Epithelial cell of esophagus (primary cell): ENCODE measurements around the gene EED.

Experiments used
- DNase-seq: peaks from one replicate; pipeline ENCODE4 v3.0.0; 2010; ENCODE audit warnings: low read depth
- H3K4me3 ChIP-seq: 2 replicates; pipeline ENCODE4 v1.5.1; 2011; ENCODE audit warnings: mild to moderate bottlenecking, low read length, control low read depth
- TF ChIP-seq, protein P1 (sequence below): IDR thresholded peaks from 2 replicates; pipeline ENCODE4 v1.5.1; 2011; ENCODE audit warnings: low read depth, mild to moderate bottlenecking, low read length, control low read depth, inconsistent platforms; ENCODE audit not compliant: insufficient read depth; ENCODE audit errors: missing control alignments

EED gene

DNA sequence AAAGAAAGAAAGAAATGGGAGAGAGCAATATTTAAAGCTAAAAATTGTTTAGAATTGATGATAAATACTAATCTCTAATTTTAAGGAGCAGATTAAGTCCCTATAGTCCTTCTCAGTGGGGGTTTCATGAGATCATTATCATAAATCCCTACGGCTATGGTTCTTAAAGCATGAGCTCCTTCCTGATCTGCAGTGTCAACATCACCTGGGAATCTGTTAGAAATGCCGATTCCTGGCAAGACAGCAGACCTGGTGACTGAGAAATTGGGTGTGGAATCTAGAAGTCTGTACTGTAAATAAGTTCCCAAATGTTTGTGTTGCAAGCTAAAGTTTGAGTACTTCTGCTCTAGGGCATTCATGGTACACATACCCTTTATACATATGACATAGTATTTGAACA, 70.1 kb downstream of the EED start:
- H3K4me3 ChIP-seq: no peak overlapping the region
- TF ChIP-seq, protein P1, sequence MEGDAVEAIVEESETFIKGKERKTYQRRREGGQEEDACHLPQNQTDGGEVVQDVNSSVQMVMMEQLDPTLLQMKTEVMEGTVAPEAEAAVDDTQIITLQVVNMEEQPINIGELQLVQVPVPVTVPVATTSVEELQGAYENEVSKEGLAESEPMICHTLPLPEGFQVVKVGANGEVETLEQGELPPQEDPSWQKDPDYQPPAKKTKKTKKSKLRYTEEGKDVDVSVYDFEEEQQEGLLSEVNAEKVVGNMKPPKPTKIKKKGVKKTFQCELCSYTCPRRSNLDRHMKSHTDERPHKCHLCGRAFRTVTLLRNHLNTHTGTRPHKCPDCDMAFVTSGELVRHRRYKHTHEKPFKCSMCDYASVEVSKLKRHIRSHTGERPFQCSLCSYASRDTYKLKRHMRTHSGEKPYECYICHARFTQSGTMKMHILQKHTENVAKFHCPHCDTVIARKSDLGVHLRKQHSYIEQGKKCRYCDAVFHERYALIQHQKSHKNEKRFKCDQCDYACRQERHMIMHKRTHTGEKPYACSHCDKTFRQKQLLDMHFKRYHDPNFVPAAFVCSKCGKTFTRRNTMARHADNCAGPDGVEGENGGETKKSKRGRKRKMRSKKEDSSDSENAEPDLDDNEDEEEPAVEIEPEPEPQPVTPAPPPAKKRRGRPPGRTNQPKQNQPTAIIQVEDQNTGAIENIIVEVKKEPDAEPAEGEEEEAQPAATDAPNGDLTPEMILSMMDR: no peak
- no peak for DNase-seq
